ENCODE results near the gene P2RX6. TPM values are rescaled to one million over a fixed set of nuclear protein-coding genes. Genes with fewer than 3 reads are reported as not detected.

The P2RX6 gene
- total and polyA plus RNA-seq, 2 donors (not counting 3 experiments of a cell fraction or from before 2014, with no cell fraction given) = 0.06 TPM; not detected in 1

- TF ChIP-seq MAX (IDR thresholded peaks at IDR 0.05; ENCODE audit: insufficient read depth, insufficient read length) = peak; percentile 46
- TF ChIP-seq GATA2 (IDR thresholded peaks at IDR 0.05; ENCODE audit: insufficient read depth, insufficient read length, low read depth, low read length) = no peak
- no peak for TF ChIP-seq CTCF (IDR thresholded peaks at IDR 0.05; ENCODE audit: extremely low read depth in 1 of 2, insufficient read depth in 1 of 2, low read depth in 1 of 2, low read length in 2 of 2)
- no peak for TF ChIP-seq POLR2AphosphoS5 (IDR thresholded peaks at IDR 0.05; ENCODE audit: insufficient read depth, low read depth, low read length)
- TF ChIP-seq POLR2A (IDR thresholded peaks at IDR 0.05; ENCODE audit: low read depth, low read length) = no peak
- no peak for TF ChIP-seq EZH2 (IDR thresholded peaks at IDR 0.05; ENCODE audit: borderline replicate concordance, low read depth, low read length, severe bottlenecking)
- no peak for TF ChIP-seq FOS (IDR thresholded peaks at IDR 0.05; ENCODE audit: borderline replicate concordance, insufficient read depth, low read length)
- no peak for TF ChIP-seq JUN (IDR thresholded peaks at IDR 0.05; ENCODE audit: borderline replicate concordance, insufficient read depth, insufficient read length, low read depth)
- no peak for TF ChIP-seq MYC (IDR thresholded peaks at IDR 0.05; ENCODE audit: low read depth, low read length)
- no peaks in the 10 kb centered on the region for H3K27me3 ChIP-seq (ENCODE audit: control insufficient read depth in 2 of 2, insufficient read depth in 2 of 2, low read length in 2 of 2)
- peak overlapping the region; percentile 85 for H2AFZ ChIP-seq (ENCODE audit: low read depth, low read length)
- H3K9me3 ChIP-seq (replicated peaks; ENCODE audit: control insufficient read depth, insufficient read depth, low read length) = no peaks in the 10 kb centered on the region
- no peaks in the 10 kb centered on the region for H3K79me2 ChIP-seq (ENCODE audit: control insufficient read depth, insufficient read depth, low read length)
- intact Hi-C loops (cut with micrococcal nuclease) = loop anchor here (1.0 to 2.0 kb wide), 3 partner anchors 12 to 32 kb away; partner anchors contain the start of genes LRRC74B, LZTR1 and THAP7
- H3K27ac ChIP-seq (ENCODE audit: insufficient read depth, low read depth, low read length) = peak overlapping the region; percentile 66
- peak overlapping the region; percentile 12 to 47 (median 43) for H3K4me3 ChIP-seq (replicated peaks in 1 of 3; ENCODE audit: insufficient read depth in 1 of 3, low read depth in 1 of 3, low read length in 3 of 3)
- no peaks in the 10 kb centered on the region for H4K20me1 ChIP-seq (replicated peaks; ENCODE audit: control insufficient read depth, extremely low read depth, insufficient read depth, low read length)
- BruUV-seq (replicated peaks) = no TSS peak
- peak overlapping the region; percentile 69 for H3K9ac ChIP-seq (replicated peaks; ENCODE audit: extremely low read depth, insufficient read depth, low read length)
- dilution Hi-C loops (cut with MboI; ENCODE audit: extremely low pct_ligation_motif_present, low sequenced_read_pairs) = no loop called here
- no peaks in the 10 kb centered on the region for H3K36me3 ChIP-seq (ENCODE audit: control insufficient read depth in 2 of 2, extremely low read depth in 1 of 2, insufficient read depth in 2 of 2, low read length in 2 of 2)
- peak; percentile 99 for FAIRE-seq
- ChIA-PET CTCF (interaction anchor here (1.4 to 1.8 kb wide), 2 partner anchors 12 to 129 kb away, joined by 5 to 6 read pairs; partner anchors contain the start of gene THAP7), POLR2A (no interaction called here)
- H3K4me2 ChIP-seq (ENCODE audit: insufficient read depth, low read length) = peak overlapping the region; percentile 73
- peaks cover 13% of the 10 kb centered on the region for H3K4me1 ChIP-seq (ENCODE audit: control insufficient read depth, extremely low read depth, insufficient read depth, low read length)
- H3K9me1 ChIP-seq (replicated peaks; ENCODE audit: control insufficient read depth, extremely low read depth, insufficient read depth, low read length) = no peaks in the 10 kb centered on the region
- peak; percentile 91 for DNase-seq (ENCODE audit: low read depth, low spot score)
These were observed 701 bp upstream of the P2RX6 start for GRCh38 chr22:21014202-21014725.

All from endothelial cell of umbilical vein (primary cell).